A549 (cell line): ENCODE results near the gene ARID1B. TPM values are rescaled to one million over a fixed set of nuclear protein-coding genes. Genes with fewer than 3 reads are reported as not detected.

Source experiments
- ATAC-seq, 2 experiments: fragments of 200-7000 bp in 1 of 2; fragments of >200 bp in 1 of 2; cut with Nextera tagmentation in 1 of 2; cut with Tn5 transposase in 1 of 2; 3 replicates each; pipeline versions ENCODE4 v1.8.0 to v1.9.1; 2018 to 2020; ENCODE audit warnings: mild to moderate bottlenecking in 1 of 2, moderate library complexity in 1 of 2
- CTCF ChIA-PET: fragments of 300-600 bp; sonication (Branson Sonifier 250); formaldehyde crosslinking; extraction: SDS; loops from one replicate; lab custom pipeline; 2021; ENCODE audit warnings: antibody characterized with exemption, inconsistent platforms; lab: Yijun Ruan, JAX
- POLR2A ChIA-PET: fragments of 350-600 bp; formaldehyde crosslinking; extraction: SDS; loops from one replicate; lab custom pipeline; 2021; ENCODE audit warnings: antibody characterized with exemption, inconsistent platforms; lab: Yijun Ruan, JAX
- DNase-seq, 2 experiments: peaks; one replicate each; pipeline versions ENCODE4 v3.0.0 to v3.0.0-alpha.2; 2011 to 2016; ENCODE audit warnings: low read depth in 1 of 2, low spot score in 1 of 2
- FAIRE-seq: peaks from 2 replicates; lab custom pipeline; 2011; peaks lifted over from hg19 to GRCh38; lab: Jason Lieb, UNC
- H3K27ac ChIP-seq, 2 experiments: fragments of >200 bp; sonication (Bioruptor Twin); formaldehyde crosslinking; 3 replicates each; pipeline ENCODE4 v1.5.1; 2016 to 2017
- H3K4me1 ChIP-seq: fragments of >200 bp; sonication (Bioruptor Twin); formaldehyde crosslinking; 3 replicates; pipeline ENCODE4 v1.6.1; 2016
- H3K4me2 ChIP-seq: fragments of >200 bp; sonication (Bioruptor Twin); formaldehyde crosslinking; 3 replicates; pipeline ENCODE4 v1.6.1; 2016
- H3K4me3 ChIP-seq: fragments of >200 bp; sonication (Bioruptor Twin); formaldehyde crosslinking; 3 replicates; pipeline ENCODE4 v1.5.1; 2016
- H3K9me3 ChIP-seq: fragments of >200 bp; sonication (Bioruptor Twin); formaldehyde crosslinking; 3 replicates; pipeline ENCODE4 v1.6.1; 2016
- ATOH8 ChIP-seq: fragments of 250-450 bp; sonication (Bioruptor Pico); IDR thresholded peaks from 2 replicates; pipeline ENCODE4 v1.5.0; 2020; ENCODE audit warnings: low read depth, mild to moderate bottlenecking, moderate library complexity
- CEBPB ChIP-seq, 2 experiments: fragments of >200 bp in 1 of 2; sonication (Bioruptor Twin) in 1 of 2; formaldehyde crosslinking in 1 of 2; IDR thresholded peaks; 2 replicates each; pipeline ENCODE4 v1.6.1; 2012 to 2016
- CHD2 ChIP-seq: fragments of 150-350 bp; IDR thresholded peaks from 2 replicates; pipeline ENCODE4 v1.6.1; 2014; ENCODE audit warnings: low read length; ENCODE audit not compliant: partially characterized antibody
- CHD4 ChIP-seq: fragments of 200-600 bp; sonication (generic); IDR thresholded peaks from 2 replicates; pipeline ENCODE4 v1.6.1; 2016; ENCODE audit warnings: antibody characterized with exemption, mild to moderate bottlenecking, borderline replicate concordance
- EP300 ChIP-seq, 2 experiments: fragments of >200 bp; sonication (Bioruptor Twin); formaldehyde crosslinking; IDR thresholded peaks; 2 replicates in 1 of 2; 3 replicates in 1 of 2; pipeline ENCODE4 v1.6.1; 2016 to 2017
- FOXS1 ChIP-seq: fragments of 250-450 bp; sonication (Bioruptor Pico); IDR thresholded peaks from 2 replicates; pipeline ENCODE4 v1.5.0; 2020; ENCODE audit warnings: mild to moderate bottlenecking, moderate library complexity
- HDAC2 ChIP-seq: fragments of 200-600 bp; sonication (generic); IDR thresholded peaks from 2 replicates; pipeline ENCODE4 v1.6.1; 2016
- HOXA7 ChIP-seq: fragments of 250-450 bp; sonication (Bioruptor Pico); IDR thresholded peaks from 2 replicates; pipeline ENCODE4 v1.5.0; 2020; ENCODE audit warnings: mild to moderate bottlenecking, moderate library complexity
- HOXB5 ChIP-seq: fragments of 250-450 bp; sonication (Bioruptor Pico); IDR thresholded peaks from 2 replicates; pipeline ENCODE4 v1.5.0; 2020; ENCODE audit warnings: mild to moderate bottlenecking, moderate library complexity
- PBX3 ChIP-seq: IDR thresholded peaks from 2 replicates; pipeline ENCODE4 v1.6.1; 2012
- POLR2AphosphoS2 ChIP-seq: conservative IDR thresholded peaks from 2 replicates; pipeline ENCODE4 v1.6.1; 2012; ENCODE audit warnings: low read length, improper control_type of control experiment, inconsistent platforms
- RARB ChIP-seq: fragments of 250-450 bp; sonication (Bioruptor Pico); IDR thresholded peaks from 2 replicates; pipeline ENCODE4 v1.8.0; 2021; ENCODE audit warnings: mild to moderate bottlenecking, moderate library complexity
- ZNF302 ChIP-seq: fragments of 250-450 bp; sonication (Bioruptor Pico); IDR thresholded peaks from 2 replicates; pipeline ENCODE4 v1.9.0; 2021; ENCODE audit warnings: inconsistent platforms, mild to moderate bottlenecking, moderate library complexity
- WGBS: methylation state at CpG from one replicate; pipeline ENCODE4 v1.1.6; 2017; ENCODE audit errors: missing lambda C conversion rate; 5-methylcytosine and 5-hydroxymethylcytosine counted together
- polyA plus RNA-seq, 4 experiments: library from polyadenylated mRNA; depleted of rRNA in 3 of 4; stranded (reverse); fragments of >200 nt; fragmentation: RNase III in 1 of 4; extraction: RNeasy Plus Mini Kit Qiagen cat#74134 plus additional on column Dnase treatment in 1 of 4; gene quantifications; 2 replicates in 3 of 4; 3 replicates in 1 of 4; pipeline ENCODE4 v1.2.3, GENCODE V29; 2011 to 2017
- TF ChIP-seq, protein P1 (sequence below): IDR thresholded peaks from 2 replicates; pipeline ENCODE4 v1.6.1; 2012; ENCODE audit warnings: low read depth, borderline replicate concordance
- TF ChIP-seq, protein P2 (sequence below): fragments of 200-600 bp; sonication (generic); IDR thresholded peaks from 2 replicates; pipeline ENCODE4 v1.6.1; 2016; ENCODE audit warnings: antibody characterized with exemption, mild to moderate bottlenecking, moderate library complexity
- TF ChIP-seq, protein P3 (sequence below): IDR thresholded peaks from 2 replicates; pipeline ENCODE4 v1.6.1; 2012

The ARID1B gene
- polyA plus RNA-seq, 2 of the 4 experiments (the other 2 are of a cell fraction): 13.5 to 16.3 TPM

DNA sequence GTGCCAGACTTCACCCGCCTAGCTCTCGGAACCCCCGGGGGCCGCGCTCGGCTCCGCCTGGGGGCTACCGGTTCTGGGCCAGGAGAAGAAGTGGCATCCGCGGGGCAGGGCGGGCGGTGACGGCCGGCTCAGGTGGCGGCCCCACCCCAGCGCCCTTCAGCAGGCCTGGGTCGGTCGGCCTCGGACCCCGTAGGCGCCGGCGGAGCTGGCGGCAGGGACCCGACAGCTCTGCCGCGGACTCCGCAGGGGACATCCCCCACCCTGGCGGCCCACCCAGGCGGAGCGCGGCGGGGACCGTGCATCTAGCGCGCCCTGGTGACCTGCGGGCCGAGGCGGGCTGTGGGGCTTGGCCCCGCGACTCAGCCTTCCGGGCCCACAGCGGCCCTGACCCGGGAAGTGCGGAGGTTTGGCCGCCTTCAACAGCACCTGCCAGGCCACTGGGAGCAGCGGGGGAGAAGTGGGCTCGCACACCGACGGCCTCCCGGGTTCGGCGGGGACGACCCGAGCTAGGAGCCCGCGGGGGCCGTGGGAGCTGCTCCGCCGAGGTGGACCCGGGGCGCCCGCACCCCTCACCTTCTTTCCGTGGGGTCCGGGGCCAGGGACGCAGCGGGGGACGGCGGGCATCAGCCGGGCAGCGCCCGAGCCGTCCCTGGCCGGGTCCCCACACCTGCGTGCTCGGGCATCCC lies 459.0 kb downstream of the ARID1B start:
- WGBS: 5% methylated on average over 25 of the region's 76 CpGs

DNA sequence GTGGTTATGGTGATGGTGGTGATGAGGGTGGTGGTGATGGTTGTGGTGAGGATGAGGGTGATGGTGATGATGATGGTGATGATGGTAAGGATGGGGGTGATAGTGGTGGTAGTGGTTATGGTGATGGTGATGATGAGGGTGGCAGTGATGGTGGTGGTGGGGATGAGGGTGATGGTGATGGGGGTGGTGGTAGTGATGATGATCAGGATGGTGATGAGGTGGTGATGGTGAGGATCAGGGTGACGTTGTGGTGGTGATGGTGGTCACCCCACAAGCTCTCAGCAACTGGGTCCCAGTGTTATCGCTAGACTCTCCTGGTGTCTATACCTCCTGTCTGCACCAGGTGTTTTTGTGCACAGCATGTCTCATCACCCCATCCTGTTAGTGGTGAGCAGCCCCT lies 461.2 kb downstream of the ARID1B start:
- POLR2A ChIA-PET: no interaction called here
- Histone ChIP-seq H3K4me1 (peaks cover 7% of the 10 kb centered on the region; the same call in 1 of the 3 replicates), H3K4me3 (no peak overlapping the region), H3K4me2 (no peak overlapping the region), H3K9me3 (no peaks in the 10 kb centered on the region), H3K27ac (no peak overlapping the region)
- DNase-seq: no peak
- 54% methylated on average over 2 of the region's 2 CpGs for WGBS
- TF ChIP-seq, protein P1, sequence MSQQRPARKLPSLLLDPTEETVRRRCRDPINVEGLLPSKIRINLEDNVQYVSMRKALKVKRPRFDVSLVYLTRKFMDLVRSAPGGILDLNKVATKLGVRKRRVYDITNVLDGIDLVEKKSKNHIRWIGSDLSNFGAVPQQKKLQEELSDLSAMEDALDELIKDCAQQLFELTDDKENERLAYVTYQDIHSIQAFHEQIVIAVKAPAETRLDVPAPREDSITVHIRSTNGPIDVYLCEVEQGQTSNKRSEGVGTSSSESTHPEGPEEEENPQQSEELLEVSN: no peak
- TF ChIP-seq, protein P2, sequence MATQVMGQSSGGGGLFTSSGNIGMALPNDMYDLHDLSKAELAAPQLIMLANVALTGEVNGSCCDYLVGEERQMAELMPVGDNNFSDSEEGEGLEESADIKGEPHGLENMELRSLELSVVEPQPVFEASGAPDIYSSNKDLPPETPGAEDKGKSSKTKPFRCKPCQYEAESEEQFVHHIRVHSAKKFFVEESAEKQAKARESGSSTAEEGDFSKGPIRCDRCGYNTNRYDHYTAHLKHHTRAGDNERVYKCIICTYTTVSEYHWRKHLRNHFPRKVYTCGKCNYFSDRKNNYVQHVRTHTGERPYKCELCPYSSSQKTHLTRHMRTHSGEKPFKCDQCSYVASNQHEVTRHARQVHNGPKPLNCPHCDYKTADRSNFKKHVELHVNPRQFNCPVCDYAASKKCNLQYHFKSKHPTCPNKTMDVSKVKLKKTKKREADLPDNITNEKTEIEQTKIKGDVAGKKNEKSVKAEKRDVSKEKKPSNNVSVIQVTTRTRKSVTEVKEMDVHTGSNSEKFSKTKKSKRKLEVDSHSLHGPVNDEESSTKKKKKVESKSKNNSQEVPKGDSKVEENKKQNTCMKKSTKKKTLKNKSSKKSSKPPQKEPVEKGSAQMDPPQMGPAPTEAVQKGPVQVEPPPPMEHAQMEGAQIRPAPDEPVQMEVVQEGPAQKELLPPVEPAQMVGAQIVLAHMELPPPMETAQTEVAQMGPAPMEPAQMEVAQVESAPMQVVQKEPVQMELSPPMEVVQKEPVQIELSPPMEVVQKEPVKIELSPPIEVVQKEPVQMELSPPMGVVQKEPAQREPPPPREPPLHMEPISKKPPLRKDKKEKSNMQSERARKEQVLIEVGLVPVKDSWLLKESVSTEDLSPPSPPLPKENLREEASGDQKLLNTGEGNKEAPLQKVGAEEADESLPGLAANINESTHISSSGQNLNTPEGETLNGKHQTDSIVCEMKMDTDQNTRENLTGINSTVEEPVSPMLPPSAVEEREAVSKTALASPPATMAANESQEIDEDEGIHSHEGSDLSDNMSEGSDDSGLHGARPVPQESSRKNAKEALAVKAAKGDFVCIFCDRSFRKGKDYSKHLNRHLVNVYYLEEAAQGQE: no peak
- TF ChIP-seq CEBPB (IDR thresholded peaks at IDR 0.05): no peak
- no peak for TF ChIP-seq FOXS1 (CRISPR knock-in tag)
- no peak for TF ChIP-seq ZNF302 (CRISPR knock-in tag)
- no peak for TF ChIP-seq HDAC2
- TF ChIP-seq, protein P3, sequence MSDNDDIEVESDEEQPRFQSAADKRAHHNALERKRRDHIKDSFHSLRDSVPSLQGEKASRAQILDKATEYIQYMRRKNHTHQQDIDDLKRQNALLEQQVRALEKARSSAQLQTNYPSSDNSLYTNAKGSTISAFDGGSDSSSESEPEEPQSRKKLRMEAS: no peak
- TF ChIP-seq HOXA7 (CRISPR knock-in tag): no peak
- no peak for TF ChIP-seq PBX3
- TF ChIP-seq CHD4: no peak
- CTCF ChIA-PET: no interaction called here
- no peak for ATAC-seq
- FAIRE-seq: no peak

More for the DNA sequence above, 459.0 kb downstream of the ARID1B start:
- ChIA-PET CTCF (interaction anchor here (0.9 to 2.6 kb wide), 11 partner anchors 8 to 66 kb away, joined by 3 to 10 read pairs (median 4); no protein-coding TSS in a partner anchor), POLR2A (no interaction called here)
- H3K27ac ChIP-seq: peak overlapping the region; percentile 41 to 79; a peak in 5 of 6 replicates
- H3K4me2 ChIP-seq: peak overlapping the region; percentile 92
- DNase-seq: no peak
- TF ChIP-seq POLR2AphosphoS2: no peak
- TF ChIP-seq, protein P2: no peak
- TF ChIP-seq FOXS1 (CRISPR knock-in tag): no peak
- no peak for TF ChIP-seq EP300 (IDR thresholded peaks at IDR 0.05)
- no peak for TF ChIP-seq HOXB5 (CRISPR knock-in tag)
- no peak for TF ChIP-seq CHD2
- no peak for TF ChIP-seq ATOH8 (CRISPR knock-in tag)
- TF ChIP-seq RARB: no peak
- TF ChIP-seq, all 56 proteins: peak for 0
- FAIRE-seq: no peak
- Histone ChIP-seq H3K4me1 (peaks cover 7% of the 10 kb centered on the region; the same call in 1 of the 3 replicates), H3K9me3 (no peaks in the 10 kb centered on the region), H3K4me3 (peak overlapping the region; percentile 59)
- peak; percentile 47 to 70 for ATAC-seq
